AG09319 (cell line): ENCODE measurements around the gene DDI2.
A peak's percentile ranks its signal among the peaks of the same experiment; 100 is the strongest.

Source experiments
- DNase-seq: peaks from one replicate; pipeline ENCODE4 v3.0.0-alpha.2; 2010; ENCODE audit warnings: low read depth; ENCODE audit errors: extremely low read depth
- TF ChIP-seq, protein P1 (sequence below): IDR thresholded peaks from 2 replicates; pipeline ENCODE4 v1.5.1; 2011; ENCODE audit warnings: low read depth, mild to moderate bottlenecking, inconsistent platforms, low read length, moderate library complexity

Gene DDI2

GRCh38 chr1:15674386-15675159 is 57.3 kb downstream of the DDI2 start:
- DNase-seq: no peak
- TF ChIP-seq, protein P1, sequence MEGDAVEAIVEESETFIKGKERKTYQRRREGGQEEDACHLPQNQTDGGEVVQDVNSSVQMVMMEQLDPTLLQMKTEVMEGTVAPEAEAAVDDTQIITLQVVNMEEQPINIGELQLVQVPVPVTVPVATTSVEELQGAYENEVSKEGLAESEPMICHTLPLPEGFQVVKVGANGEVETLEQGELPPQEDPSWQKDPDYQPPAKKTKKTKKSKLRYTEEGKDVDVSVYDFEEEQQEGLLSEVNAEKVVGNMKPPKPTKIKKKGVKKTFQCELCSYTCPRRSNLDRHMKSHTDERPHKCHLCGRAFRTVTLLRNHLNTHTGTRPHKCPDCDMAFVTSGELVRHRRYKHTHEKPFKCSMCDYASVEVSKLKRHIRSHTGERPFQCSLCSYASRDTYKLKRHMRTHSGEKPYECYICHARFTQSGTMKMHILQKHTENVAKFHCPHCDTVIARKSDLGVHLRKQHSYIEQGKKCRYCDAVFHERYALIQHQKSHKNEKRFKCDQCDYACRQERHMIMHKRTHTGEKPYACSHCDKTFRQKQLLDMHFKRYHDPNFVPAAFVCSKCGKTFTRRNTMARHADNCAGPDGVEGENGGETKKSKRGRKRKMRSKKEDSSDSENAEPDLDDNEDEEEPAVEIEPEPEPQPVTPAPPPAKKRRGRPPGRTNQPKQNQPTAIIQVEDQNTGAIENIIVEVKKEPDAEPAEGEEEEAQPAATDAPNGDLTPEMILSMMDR: no peak

- DNase-seq: no peak
- TF ChIP-seq, protein P1: no peak
These were observed 58.8 kb downstream of the DDI2 start for GRCh38 chr1:15676010-15676409.

GRCh38 chr1:15676688-15677661 is 59.7 kb downstream of the DDI2 start:
- TF ChIP-seq, protein P1: no peak
- no peak for DNase-seq

GRCh38 chr1:15678578-15678977 is 61.3 kb downstream of the DDI2 start:
- no peak for DNase-seq
- TF ChIP-seq, protein P1: no peak

DNA sequence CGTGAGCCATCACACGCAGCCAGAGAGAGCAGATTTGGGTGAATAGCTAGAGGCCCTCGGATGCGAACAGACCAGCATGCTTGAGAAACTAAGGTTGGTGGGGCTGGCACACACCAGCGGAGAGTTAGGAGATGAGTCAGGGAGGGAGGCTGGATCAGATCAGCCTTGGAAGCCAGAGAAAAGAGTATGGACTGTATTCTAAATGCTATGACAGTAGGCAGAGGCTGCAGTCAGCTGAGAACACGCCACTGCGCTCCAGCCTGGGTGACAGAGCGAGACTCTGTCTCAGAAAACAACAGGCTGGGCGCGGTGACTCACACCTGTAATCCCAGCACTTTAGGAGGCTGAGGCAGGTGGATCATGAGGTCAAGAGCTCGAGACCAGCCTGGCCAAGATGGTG is 62.9 kb downstream of the DDI2 start:
- TF ChIP-seq, protein P1: no peak
- DNase-seq: peak; percentile 52

DNA sequence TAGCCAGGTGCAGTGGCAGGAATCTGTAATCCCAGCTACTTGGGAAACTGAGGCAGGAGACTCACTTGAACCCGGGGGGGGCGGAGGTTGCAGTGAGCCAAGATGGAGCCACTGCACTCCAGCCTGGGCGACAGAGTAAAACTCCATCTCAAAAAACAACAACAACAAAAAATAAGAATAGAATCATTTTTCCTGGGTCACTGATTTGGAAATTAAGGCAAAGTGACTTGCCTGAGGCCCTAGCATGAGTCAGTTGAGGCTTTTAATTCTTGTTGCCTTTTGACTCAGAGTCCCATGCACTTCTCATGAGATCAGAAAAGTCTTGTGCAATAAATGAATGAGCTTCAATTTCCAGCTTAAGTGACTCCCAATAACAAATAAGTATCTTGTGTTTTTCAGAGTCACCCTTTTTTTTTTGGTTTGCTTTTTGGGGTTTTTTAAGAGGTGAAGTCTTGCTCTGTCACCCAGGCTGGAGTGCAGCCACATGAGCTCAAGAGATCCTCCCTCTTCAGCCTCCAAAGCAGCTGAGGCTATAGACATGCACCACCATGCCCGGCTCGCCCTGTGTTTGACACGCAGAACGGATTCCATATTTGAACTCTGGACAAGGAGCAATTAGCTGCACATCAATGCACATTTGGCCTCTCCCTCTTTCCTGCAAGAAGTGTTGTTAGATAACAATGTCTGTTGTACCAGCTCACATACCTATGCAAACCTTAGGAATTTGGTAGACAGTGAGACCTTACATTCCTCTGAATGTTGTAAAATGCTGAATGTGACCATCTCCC is 63.5 kb downstream of the DDI2 start:
- peak; percentile 86 for DNase-seq
- TF ChIP-seq, protein P1: no peak
